ENCODE data around the gene ACER2. TPM values are rescaled to one million over a fixed set of nuclear protein-coding genes. Genes with fewer than 3 reads are reported as not detected.

The ACER2 gene
- total and polyA plus RNA-seq, 11 donors, result 0.95 to 4.5 (median 3.7) TPM

DNA sequence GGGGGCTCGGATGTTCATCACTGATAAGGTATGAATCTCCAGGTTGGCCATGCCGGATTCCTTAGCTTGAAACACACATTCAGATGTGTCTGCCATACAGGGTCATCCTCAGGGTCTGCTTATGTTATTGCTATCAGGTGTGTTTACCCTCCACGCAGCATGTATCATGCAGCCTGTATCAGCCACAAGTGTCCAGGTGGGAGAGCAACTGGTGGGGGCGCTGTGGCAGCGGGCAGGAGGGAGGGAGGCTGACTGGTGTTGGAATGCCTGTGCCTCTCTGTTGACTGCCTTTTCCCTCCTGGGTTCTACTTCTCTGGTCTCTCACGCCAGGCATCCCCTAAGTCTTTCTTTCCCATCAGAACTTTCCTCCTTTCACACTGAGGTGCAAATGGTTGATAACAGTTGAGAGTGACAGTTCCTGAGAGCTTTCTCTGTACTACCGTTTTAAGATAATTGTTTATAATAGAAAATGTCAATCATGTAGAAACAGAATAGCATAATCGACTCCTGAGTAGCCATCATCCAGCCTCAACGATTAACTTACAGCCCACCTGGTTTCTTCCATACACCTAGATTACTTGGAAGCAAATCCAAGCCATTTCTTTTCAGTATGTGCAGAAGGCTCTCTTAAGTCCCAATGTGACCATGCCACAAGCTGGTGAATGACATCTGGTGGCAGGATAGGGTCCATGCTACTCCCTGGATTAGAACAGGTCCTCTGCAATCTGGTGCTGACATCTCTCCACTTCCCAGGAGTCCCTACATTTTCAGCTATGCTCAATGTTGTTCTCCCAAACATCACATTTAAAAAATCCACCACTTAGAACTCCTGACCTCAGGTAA lies 86.6 kb downstream of the ACER2 start:
- Histone ChIP-seq H3K27ac (no peak overlapping the region), H3K4me3 (no peak overlapping the region), H3K36me3 (no peaks in the 10 kb centered on the region), H3K9me3 (peaks cover 0 to 7% (median 0%) of the 10 kb centered on the region in 12 donors), H3K4me1 (peaks cover 0 to 16% (median 4%) of the 10 kb centered on the region in 12 donors), H3K27me3 (no peaks in the 10 kb centered on the region)
- ATAC-seq, result no peak
- WGBS, 4 donors, result 53 to 68% (median 62%) methylated on average over 9 of the region's 9 CpGs
- intact Hi-C loops (cut with DNase I), result loop anchor here in 5 of 10 donors (10.0 kb wide), 4 partner anchors 149 to 1619 kb away; no protein-coding TSS in a partner anchor
- TF ChIP-seq, protein P1, sequence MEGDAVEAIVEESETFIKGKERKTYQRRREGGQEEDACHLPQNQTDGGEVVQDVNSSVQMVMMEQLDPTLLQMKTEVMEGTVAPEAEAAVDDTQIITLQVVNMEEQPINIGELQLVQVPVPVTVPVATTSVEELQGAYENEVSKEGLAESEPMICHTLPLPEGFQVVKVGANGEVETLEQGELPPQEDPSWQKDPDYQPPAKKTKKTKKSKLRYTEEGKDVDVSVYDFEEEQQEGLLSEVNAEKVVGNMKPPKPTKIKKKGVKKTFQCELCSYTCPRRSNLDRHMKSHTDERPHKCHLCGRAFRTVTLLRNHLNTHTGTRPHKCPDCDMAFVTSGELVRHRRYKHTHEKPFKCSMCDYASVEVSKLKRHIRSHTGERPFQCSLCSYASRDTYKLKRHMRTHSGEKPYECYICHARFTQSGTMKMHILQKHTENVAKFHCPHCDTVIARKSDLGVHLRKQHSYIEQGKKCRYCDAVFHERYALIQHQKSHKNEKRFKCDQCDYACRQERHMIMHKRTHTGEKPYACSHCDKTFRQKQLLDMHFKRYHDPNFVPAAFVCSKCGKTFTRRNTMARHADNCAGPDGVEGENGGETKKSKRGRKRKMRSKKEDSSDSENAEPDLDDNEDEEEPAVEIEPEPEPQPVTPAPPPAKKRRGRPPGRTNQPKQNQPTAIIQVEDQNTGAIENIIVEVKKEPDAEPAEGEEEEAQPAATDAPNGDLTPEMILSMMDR (IDR thresholded peaks at IDR 0.05), result no peak
- TF ChIP-seq POLR2A (IDR thresholded peaks at IDR 0.05), result no peak
- no peak for DNase-seq

DNA sequence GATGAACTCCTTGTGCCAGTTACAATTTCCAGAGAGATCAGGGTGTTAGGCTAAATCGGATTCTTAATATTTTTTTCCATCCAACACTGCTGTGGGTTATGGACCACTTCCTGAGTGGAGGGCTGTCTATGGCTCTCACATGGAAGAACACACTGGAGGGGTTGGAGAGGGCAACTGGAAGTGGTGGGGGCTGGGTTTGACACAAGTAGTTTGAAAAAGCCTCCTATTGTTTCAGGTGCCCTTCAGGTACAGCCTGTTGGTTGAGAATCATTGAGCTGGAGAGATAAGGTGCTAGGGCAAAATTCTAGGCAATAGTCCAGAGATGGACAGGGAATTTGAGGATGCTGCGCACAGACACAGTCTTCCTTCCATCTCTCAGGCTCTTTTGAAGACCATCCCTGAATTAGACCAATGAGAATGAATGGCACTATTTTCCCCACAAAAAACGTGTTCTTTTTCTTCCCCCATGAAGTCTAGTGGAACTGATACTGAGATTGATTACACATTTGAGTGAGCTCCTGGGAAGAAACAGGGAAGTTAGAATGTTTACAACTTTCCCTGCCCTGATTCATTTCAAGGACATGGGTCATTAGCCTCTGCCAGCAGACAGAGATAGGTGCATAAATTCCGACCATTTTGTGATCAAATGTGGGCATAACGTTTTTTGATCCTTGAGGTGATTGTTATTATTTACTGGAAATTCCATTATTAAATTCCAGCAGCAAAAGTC lies 87.7 kb downstream of the ACER2 start:
- H3K4me3 ChIP-seq, result no peak overlapping the region
- peaks cover 0 to 10% (median 0%) of the 10 kb centered on the region in 12 donors for H3K9me3 ChIP-seq
- TF ChIP-seq, protein P1 (IDR thresholded peaks at IDR 0.05), result no peak
- no peak for TF ChIP-seq POLR2A (IDR thresholded peaks at IDR 0.05)
- WGBS, 4 donors, result 68 to 71% (median 69%) methylated on average over 5 of the region's 5 CpGs
- H3K4me1 ChIP-seq, result peaks cover 0 to 16% (median 4%) of the 10 kb centered on the region in 12 donors
- no peak for ATAC-seq
- no peaks in the 10 kb centered on the region for H3K36me3 ChIP-seq
- no peak for DNase-seq
- peak overlapping the region in 1 of 12 donors; percentile 39 for H3K27ac ChIP-seq
- H3K27me3 ChIP-seq, result no peaks in the 10 kb centered on the region
- intact Hi-C loops (cut with DNase I), result loop anchor here in 5 of 10 donors (10.0 kb wide), 4 partner anchors 148 to 1618 kb away; no protein-coding TSS in a partner anchor

DNA sequence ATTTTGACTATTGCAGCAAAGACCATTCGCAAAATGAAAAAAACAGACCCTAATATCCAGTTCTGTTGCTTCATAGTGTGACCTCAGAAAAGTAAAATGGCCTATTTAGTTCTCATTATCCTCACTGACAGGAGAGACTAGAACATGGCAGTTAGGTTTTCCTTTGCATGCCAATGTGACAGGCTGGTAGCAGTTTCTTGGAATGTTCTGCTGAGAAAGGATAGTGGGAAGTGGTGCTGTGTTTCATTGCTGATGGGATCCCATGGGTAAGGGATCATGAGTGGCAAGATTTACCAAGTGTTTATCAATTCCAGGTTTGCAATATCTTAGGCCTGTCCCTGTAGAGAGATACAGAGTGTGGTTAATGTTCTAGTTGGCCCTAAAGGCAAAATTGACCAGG lies 88.5 kb downstream of the ACER2 start:
- H3K27me3 ChIP-seq, result no peaks in the 10 kb centered on the region
- H3K27ac ChIP-seq, result peak overlapping the region in 1 of 12 donors; percentile 39
- intact Hi-C loops (cut with DNase I), result loop anchor here in 5 of 10 donors (10.0 kb wide), 4 partner anchors 148 to 1618 kb away; no protein-coding TSS in a partner anchor
- DNase-seq (no peak), ATAC-seq (no peak)
- no peaks in the 10 kb centered on the region for H3K36me3 ChIP-seq
- peaks cover 0 to 15% (median 4%) of the 10 kb centered on the region in 12 donors for H3K4me1 ChIP-seq
- TF ChIP-seq, protein P1 (IDR thresholded peaks at IDR 0.05), result no peak
- TF ChIP-seq POLR2A (IDR thresholded peaks at IDR 0.05), result no peak
- 91 to 93% (median 92%) methylated on average over 1 of the region's 1 CpG for WGBS, 4 donors
- peaks cover 0 to 10% (median 0%) of the 10 kb centered on the region in 12 donors for H3K9me3 ChIP-seq
- H3K4me3 ChIP-seq, result no peak overlapping the region

DNA sequence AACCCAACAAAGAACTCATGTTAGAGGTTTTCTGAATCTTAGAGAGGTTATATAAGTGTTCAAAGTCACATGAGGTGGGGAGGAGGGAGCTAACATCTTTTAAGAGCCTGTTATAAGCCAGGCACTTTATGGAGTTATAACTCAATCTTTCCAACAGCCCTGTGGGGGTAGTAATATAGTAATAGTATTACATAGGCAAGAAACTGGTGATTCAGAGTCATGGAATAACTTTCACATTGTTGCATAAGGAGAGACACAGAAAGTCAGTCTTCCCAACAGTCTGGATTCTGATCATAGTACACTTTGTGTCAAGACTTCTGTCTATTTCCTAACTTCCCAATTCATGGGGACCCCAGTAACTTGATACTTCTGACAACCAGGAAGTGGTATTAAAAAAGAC lies 89.2 kb downstream of the ACER2 start:
- intact Hi-C loops (cut with DNase I), result loop anchor here in 5 of 10 donors (10.0 kb wide), 4 partner anchors 147 to 1617 kb away; no protein-coding TSS in a partner anchor
- no peak for TF ChIP-seq POLR2A (IDR thresholded peaks at IDR 0.05)
- TF ChIP-seq, protein P1 (IDR thresholded peaks at IDR 0.05), result no peak
- peak in 1 of 4 donors; percentile 26 for ATAC-seq

More for the DNA sequence above, 89.2 kb downstream of the ACER2 start:
- Histone ChIP-seq H3K9me3 (peaks cover 0 to 10% (median 0%) of the 10 kb centered on the region in 12 donors), H3K4me3 (no peak overlapping the region), H3K36me3 (no peaks in the 10 kb centered on the region), H3K27ac (no peak overlapping the region), H3K27me3 (no peaks in the 10 kb centered on the region), H3K4me1 (peaks cover 0 to 7% (median 2%) of the 10 kb centered on the region in 12 donors)
- no peak for DNase-seq
